Suprapubic skin (tissue), 4 donors: Measurements from ENCODE around the gene ARFGAP1.

Experiments
- CTCF ChIP-seq, 2 donors: fragments of 200-600 bp in 1 of 2; fragments of 450-650 bp in 1 of 2; sonication (generic) in 1 of 2; IDR thresholded peaks; one replicate each; pipeline ENCODE4 v1.5.1; 2016 to 2019; ENCODE audit warnings: antibody characterized with exemption in 2 of 2, mild to moderate bottlenecking in 1 of 2, moderate library complexity in 1 of 2
- EP300 ChIP-seq: sonication (generic); formaldehyde crosslinking; IDR thresholded peaks from one replicate; pipeline ENCODE4 v1.6.1; 2017; ENCODE audit warnings: antibody characterized with exemption
- POLR2A ChIP-seq, 2 donors: fragments of 450-650 bp; IDR thresholded peaks; one replicate each; pipeline ENCODE4 v1.6.1; 2017; ENCODE audit warnings: antibody characterized with exemption in 2 of 2, mild to moderate bottlenecking in 2 of 2, moderate library complexity in 2 of 2
- POLR2AphosphoS5 ChIP-seq, 3 donors: sonication (generic); formaldehyde crosslinking; IDR thresholded peaks; one replicate each; pipeline ENCODE4 v1.6.1; 2017; ENCODE audit warnings: antibody characterized with exemption in 3 of 3

GRCh38 chr20:63227260-63227659 is 45.4 kb upstream of the ARFGAP1 start:
- no peak for TF ChIP-seq CTCF (IDR thresholded peaks at IDR 0.05)
- no peak for TF ChIP-seq POLR2AphosphoS5 (IDR thresholded peaks at IDR 0.05)
- TF ChIP-seq EP300 = no peak
- TF ChIP-seq POLR2A (IDR thresholded peaks at IDR 0.05) = no peak
